ENCODE results near the gene RPLP2. TPM values are rescaled to one million over a fixed set of nuclear protein-coding genes. Genes with fewer than 3 reads are reported as not detected.
A peak's percentile ranks its signal among the peaks of the same experiment; 100 is the strongest.

Gene RPLP2
- total RNA-seq, 1 experiment from 2014 or later = 2,582 TPM

GRCh38 chr11:838441-839279 is 28.9 kb downstream of the RPLP2 start (continued):
- peak; percentile 27; the same call in 1 of the 2 replicates for TF ChIP-seq CTCF (IDR thresholded peaks at IDR 0.05)
- peak; percentile 46 for TF ChIP-seq USF2 (CRISPR knock-in tag; IDR thresholded peaks at IDR 0.05)
- TF ChIP-seq MAX (CRISPR knock-in tag; IDR thresholded peaks at IDR 0.05) = peak; percentile 60; the same call in 1 of the 2 replicates
- TF ChIP-seq PREB (CRISPR knock-in tag; IDR thresholded peaks at IDR 0.05; ENCODE audit: borderline replicate concordance) = no peak
- TF ChIP-seq JUN (CRISPR knock-in tag; IDR thresholded peaks at IDR 0.05) = no peak
- peak; percentile 67 for TF ChIP-seq USF1 (CRISPR knock-in tag; IDR thresholded peaks at IDR 0.05)
- TF ChIP-seq GABPB1 (CRISPR knock-in tag; IDR thresholded peaks at IDR 0.05) = peak; percentile 41; the same call in 1 of the 2 replicates

GRCh38 chr11:839280-839623 is 29.5 kb downstream of the RPLP2 start:
- H3K27ac Mint-ChIP-seq = no peak overlapping the region
- no peak overlapping the region for H3K4me3 Mint-ChIP-seq
- no peaks in the 10 kb centered on the region for H3K9me3 Mint-ChIP-seq
- DNase-seq (ENCODE audit: low spot score) = no peak
- ATAC-seq = no peak
- no peaks in the 10 kb centered on the region for H3K27me3 Mint-ChIP-seq (ENCODE audit: low read depth)
- TF ChIP-seq IRF1 (CRISPR knock-in tag; IDR thresholded peaks at IDR 0.05) (0 out of 2 replicates have a peak, but pooled peaks have one; percentile 32), KAT7 (CRISPR knock-in tag; IDR thresholded peaks at IDR 0.05; ENCODE audit: borderline replicate concordance) (no peak)
- POLR2A ChIA-PET = interaction anchor here (1.6 kb wide), 1 partner anchor 11 kb away, joined by 5 read pairs; the partner anchor contains the start of gene CRACR2B
- H3K4me1 Mint-ChIP-seq = peaks cover 20% of the 10 kb centered on the region
- H3K36me3 Mint-ChIP-seq = peaks cover 13% of the 10 kb centered on the region
- CTCF ChIA-PET = interaction anchor here (1.3 to 5.9 kb wide), 4 partner anchors 8 to 10 kb away, joined by 3 to 82 read pairs (median 10); partner anchors contain the start of genes CD151 and CRACR2B

GRCh38 chr11:839875-840617 is 30.3 kb downstream of the RPLP2 start:
- ChIA-PET CTCF (interaction anchor here (1.3 to 5.9 kb wide), 3 partner anchors 9 to 21 kb away, joined by 5 to 82 read pairs (median 6); partner anchors contain the start of genes CD151, CRACR2B and PNPLA2), POLR2A (interaction anchor here (1.6 kb wide), 1 partner anchor 12 kb away, joined by 5 read pairs; the partner anchor contains the start of gene CRACR2B)
- H3K4me3 Mint-ChIP-seq = peak overlapping the region; percentile 79
- H3K27ac Mint-ChIP-seq = no peak overlapping the region; the same call in 1 of the 2 replicates
- no peaks in the 10 kb centered on the region for H3K27me3 Mint-ChIP-seq (ENCODE audit: low read depth)
- no peak for DNase-seq (ENCODE audit: low spot score)
- H3K4me1 Mint-ChIP-seq = peaks cover 22% of the 10 kb centered on the region
- no peak for ATAC-seq
- no peaks in the 10 kb centered on the region for H3K9me3 Mint-ChIP-seq
- peaks cover 13% of the 10 kb centered on the region for H3K36me3 Mint-ChIP-seq
- TF ChIP-seq KAT7 (CRISPR knock-in tag; IDR thresholded peaks at IDR 0.05; ENCODE audit: borderline replicate concordance) (no peak), TP53 (CRISPR knock-in tag; IDR thresholded peaks at IDR 0.05) (no peak), MYBL2 (CRISPR knock-in tag; IDR thresholded peaks at IDR 0.05) (no peak), ATF6 (CRISPR knock-in tag; IDR thresholded peaks at IDR 0.05) (no peak), NR1H2 (CRISPR knock-in tag; IDR thresholded peaks at IDR 0.05) (no peak), ATF2 (CRISPR knock-in tag; IDR thresholded peaks at IDR 0.05; ENCODE audit: borderline replicate concordance, low read depth) (no peak), FOXK1 (CRISPR knock-in tag; IDR thresholded peaks at IDR 0.05) (no peak)
